Measurements from ENCODE around the gene ENO3.

The ENO3 gene

DNA sequence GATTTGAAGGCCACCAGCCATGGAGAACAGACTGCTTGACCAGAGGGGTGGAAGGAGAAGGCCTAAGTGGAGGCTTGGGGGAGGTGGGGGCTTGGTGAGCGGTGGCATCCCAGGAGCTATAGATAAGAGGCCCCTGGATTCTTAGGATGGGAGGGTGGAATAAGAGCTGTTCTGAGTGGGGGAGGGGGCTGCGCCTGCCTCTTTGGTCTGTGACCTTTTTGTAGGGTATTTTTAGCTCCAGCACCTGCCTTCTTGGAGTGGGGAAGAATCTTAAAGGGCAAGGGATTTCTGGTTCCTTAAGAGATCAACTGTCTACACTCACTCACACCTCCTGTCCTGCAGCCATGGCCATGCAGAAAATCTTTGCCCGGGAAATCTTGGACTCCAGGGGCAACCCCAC lies 567 bp downstream of the ENO3 start:
- DNase-seq, result peak in 1 of 2 experiments; percentile 15

DNA sequence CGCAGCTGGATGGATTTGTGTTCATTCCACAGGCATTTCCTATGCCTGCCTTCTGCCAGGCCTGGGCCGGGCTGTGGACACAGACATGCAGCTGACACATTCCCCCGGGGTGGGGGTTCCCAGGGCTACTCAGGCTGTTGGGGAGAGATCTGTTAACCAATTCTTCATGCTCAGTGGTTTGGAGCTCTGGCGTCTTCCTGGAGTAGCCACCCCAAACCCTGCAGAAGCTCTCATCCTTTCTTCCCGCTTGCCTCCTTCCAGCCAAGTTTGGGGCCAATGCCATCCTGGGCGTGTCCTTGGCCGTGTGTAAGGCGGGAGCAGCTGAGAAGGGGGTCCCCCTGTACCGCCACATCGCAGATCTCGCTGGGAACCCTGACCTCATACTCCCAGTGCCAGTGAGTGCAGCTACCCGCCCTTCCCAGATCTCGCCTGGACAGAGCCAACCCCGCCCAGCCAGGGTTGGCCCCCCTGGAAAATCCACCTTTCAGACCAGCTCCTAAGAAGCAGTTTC lies 2.6 kb downstream of the ENO3 start:
- DNase-seq, result no peak

DNA sequence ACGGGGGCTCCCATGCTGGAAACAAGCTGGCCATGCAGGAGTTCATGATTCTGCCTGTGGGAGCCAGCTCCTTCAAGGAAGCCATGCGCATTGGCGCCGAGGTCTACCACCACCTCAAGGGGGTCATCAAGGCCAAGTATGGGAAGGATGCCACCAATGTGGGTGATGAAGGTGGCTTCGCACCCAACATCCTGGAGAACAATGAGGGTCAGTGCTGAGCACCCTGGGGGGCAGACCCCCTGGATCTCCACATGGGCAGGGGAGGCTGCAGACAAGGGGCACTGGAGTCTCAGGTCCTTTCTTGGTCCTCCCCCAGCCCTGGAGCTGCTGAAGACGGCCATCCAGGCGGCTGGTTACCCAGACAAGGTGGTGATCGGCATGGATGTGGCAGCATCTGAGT lies 4.2 kb downstream of the ENO3 start:
- DNase-seq, result no peak

DNA sequence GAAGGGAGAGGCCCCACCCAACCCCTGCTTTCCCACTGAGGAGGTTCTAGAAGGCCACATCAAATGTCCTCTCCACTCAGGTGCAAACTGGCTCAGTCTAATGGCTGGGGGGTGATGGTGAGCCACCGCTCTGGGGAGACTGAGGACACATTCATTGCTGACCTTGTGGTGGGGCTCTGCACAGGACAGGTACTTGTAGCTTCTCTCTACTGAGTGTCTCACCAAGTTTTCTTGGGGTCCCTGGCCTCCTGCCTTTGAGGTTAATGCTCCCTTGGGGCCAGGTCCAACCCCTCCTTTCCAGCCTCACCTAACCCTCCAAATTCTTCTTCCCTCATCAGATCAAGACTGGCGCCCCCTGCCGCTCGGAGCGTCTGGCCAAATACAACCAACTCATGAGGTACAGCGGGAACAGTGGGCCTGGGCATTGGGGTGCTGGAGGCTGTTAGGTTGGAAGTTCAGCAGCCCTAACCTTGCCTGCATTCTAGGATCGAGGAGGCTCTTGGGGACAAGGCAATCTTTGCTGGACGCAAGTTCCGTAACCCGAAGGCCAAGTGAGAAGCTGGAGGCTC lies 5.7 kb downstream of the ENO3 start:
- peak in 1 of 2 experiments; percentile 16 for DNase-seq

DNA sequence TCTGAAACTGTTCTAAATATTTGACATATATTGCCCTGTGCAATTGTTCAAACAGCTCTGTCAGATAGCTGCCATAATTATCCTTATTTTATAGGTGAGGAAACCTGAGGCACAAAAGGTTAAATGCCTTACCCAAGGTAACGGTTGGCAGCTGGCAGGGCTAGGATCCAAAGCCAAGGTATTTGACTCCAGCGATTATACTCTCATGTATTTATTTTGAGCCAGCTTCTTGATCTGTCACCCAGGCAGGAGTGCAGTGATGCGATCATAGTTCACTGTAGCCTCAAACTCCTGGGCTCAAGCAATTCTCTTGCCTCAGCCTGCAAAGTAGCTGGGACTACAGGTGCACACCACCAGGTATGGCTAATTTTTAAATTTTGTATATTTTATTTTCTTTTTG lies 7.2 kb downstream of the ENO3 start:
- DNase-seq, result no peak

DNA sequence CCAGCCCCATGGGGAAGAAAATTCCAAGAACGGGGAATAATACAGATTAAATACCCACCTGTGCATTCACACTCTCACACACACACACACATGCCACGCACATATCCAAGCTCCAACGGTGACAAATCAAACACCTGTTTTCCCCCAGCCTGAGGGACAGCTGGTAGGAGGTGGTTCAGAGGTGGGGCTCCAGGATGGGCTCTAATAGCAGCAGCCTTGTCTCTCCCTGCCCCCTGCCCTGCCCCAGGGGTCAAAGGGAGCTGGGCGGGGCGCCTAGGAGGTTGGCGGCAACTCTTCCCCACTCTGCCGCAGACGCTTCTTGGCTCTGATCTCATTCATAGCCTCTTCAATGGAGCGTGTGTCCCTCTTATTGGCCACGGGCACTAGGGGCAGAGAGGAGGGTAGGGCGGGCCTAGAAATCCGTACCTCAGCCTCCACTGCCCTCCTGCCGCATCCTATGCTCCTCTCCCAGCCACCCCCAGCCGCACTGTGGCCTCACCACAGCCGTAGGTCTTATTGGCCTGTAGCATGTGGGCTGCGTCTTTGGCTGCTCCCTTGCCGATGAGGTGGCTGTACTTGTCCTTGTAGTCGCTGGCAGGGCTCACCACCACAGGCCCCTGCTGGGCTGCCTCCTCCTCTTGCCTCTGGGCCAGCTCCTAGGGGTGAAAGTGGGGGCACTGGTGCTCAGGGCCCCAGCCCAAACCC lies 8.5 kb downstream of the ENO3 start:
- DNase-seq, result no peak

DNA sequence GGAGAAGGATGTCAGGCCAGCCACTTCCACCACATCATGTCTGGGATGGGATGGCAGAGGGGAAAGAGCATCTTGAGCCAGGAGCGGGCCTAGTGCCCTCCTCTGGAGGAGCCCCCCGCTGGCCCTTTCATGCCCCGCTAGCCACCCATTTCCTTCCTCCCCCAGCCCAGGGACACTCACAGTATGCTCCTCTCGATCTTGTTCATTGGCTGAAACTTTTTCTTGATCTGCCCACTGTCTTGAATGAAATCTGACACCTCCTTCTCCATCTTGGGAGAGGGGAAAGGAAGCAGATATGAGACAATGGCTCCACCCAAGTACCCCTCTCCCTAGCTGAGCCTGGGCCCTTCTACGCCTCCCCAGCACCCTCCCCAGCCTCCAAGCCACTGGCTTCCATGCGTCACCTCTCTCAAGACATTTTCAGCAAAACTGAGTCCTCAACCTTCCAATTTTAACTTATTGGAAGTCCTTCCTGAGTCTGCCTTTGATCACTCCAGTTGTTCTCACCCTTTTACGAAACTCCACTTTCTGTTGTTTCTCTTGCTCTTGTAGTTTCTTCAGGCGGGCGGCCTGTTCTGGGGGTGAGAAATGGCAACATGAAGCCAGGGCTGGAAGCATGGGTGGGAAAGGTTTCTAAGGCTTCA lies 9.5 kb downstream of the ENO3 start:
- no peak for DNase-seq

DNA sequence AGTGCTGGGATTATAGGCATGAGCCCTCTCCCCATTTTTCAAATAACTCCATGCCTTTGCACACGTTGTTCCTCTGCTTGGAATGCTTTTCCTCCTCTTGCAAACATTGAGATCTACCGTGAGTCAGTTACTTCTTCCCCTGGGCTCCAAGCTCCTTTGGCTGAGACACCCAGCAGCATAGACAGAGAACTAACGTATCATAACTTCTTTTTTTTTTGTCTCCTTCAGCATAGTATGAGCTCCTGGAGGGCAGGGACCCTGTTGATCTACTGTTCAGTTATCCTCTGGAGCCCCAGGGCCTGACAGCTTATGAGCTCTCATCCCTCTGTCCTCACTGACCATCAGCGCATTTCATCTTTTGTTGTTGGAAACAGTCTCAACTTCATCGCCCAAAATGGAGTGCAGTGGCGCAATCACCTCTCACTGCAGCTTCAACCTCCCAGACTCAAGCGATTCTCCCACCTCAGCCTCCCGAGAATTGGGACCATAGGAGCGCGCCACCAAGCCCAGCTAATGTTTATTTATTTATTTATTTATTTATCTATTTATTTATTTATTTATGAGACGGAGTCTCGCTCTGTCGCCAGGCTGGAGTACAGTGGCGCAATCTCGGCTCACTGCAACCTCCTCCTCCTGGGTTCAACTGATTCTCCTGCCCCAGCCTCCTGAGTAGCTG lies 14.5 kb downstream of the ENO3 start:
- no peak for DNase-seq

DNA sequence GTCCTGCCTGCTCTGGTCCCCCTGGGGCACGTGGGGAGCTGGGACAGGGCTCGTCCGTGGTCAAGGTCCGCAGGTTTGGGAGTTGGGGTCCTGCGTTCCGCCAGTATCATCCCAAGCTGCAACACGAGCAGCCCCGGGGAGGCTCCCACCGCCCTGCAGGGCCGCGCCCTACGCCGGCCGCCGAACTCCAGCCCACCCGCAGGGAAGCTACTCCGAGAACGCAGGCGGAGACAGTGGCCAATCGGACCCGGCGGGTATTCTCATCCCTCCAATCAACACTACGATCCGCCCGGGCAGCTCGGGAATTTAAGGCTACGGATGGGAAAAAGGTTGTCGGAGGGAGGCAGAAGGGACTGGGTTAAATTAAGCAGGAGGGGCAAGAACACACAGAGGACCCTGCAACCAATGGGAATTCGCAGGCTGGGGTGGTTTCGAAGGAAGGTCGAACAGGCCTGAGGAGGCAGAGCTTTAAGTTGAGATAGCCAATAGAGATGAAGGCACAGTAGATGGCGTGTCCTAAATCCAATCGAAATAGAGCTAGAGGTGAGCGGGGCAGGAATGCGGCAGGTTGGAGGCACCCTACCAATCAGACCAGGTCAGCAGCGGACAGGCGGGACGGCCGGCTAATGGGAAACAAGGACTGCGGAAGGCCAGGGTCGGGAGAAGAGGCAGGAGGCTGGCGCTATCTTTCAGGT lies 16.1 kb downstream of the ENO3 start:
- DNase-seq, result peak; percentile 100

DNA sequence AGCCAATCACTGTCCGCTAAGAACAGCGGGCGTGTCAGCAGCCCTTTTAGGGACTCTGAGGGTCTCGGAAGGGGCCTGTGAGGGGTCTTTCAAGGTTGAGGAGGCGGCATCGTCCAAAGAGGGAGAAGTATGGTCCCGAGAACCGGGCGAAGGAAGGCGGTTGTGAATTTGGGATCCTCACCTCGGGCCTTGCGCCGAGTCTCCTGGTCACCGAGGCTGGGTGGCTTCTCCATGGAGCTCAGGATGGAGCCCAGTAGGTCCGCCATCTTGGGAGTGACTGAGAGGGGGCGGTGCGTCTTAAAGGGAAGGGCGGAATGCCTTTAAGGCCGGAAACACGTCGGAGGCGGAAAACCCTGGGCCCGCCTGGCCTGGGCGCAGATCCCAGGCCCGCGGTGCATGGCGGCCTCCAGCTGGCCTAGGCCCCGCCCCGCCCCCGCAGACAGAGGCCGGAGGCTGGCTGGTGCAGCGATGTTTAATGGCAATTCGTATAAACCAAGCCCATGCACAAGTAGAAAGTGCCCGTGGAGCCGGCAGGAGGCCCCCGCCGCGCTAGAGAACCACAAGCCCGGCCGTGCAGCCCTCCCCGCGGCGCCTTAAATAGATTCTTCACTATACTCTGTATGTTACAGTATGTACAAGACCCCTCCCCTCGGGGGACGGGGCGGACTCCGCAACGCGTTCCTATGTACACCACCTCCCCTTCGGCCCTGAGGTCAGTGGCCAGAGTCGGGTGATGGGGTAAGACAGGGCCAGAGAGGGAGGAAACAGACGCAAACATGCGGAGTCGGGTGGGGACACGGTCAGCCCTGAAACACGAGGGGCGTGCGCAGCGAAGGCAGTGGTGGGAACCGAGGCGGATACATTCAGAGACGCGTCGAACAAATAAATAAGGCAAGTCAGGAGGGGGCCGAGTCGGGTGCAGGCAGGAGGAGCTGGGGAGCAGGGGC lies 16.9 kb downstream of the ENO3 start, which contains the start of gene SPAG7:
Gene SPAG7 (minus strand): TSS at position 279 of the 947 bp plus-strand sequence. CDS start 13 bp downstream, at position 266.
- DNase-seq, result peak; percentile 92 to 95

DNA sequence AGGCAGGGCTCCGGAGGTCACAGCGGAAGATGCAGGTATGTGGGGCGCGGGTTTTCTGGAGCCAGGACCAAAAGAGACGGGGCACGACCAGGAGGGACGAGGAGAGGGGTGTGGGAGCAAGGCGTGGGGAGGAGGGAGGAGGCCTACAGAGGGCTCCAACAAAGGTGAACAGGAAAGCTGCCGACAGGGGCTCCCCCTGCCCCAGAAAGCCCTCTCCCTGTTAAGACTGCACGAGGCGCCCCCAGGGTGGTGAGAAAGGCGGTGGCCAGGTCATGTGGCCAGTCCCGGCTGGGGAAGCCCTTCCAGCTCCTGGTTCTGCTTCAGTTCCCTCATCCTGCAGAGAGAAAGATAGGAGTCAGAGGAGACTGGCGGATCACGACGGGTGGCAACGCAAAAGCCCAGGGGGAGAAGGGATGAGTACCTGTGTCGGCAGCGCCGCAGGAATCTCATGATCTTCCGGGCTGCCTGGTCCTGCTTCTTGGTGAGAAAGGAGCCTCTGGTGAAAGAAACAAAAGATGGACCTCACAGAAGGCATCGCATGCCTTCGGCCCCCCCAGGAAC lies 17.6 kb downstream of the ENO3 start:
- peak in 1 of 2 experiments; percentile 35 for DNase-seq

DNA sequence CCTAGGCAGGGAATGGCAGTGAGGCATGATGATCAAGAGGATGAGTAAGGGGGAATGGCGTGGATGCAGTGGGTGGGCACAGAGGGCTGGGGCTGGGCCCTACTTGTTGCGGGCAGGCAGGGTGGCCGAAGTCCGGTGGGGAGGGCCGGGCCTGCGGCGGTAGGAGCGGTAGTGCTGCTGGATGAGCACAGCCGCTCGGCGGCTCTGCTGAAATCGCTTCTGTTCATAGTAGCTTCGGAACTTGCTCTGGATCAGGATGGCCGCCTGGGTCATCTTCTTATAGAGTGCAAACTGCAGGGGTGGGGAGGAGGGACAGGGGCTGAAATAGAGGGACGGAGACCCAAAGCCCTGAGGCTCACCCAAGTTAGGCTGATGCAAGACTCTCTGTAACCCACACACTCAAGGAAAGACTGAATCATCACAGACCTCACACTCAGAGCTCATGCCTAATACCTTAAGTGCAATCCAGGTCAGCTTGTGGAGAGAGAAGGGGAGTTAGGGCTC lies 18.2 kb downstream of the ENO3 start:
- DNase-seq, result peak in 1 of 2 experiments; percentile 35

DNA sequence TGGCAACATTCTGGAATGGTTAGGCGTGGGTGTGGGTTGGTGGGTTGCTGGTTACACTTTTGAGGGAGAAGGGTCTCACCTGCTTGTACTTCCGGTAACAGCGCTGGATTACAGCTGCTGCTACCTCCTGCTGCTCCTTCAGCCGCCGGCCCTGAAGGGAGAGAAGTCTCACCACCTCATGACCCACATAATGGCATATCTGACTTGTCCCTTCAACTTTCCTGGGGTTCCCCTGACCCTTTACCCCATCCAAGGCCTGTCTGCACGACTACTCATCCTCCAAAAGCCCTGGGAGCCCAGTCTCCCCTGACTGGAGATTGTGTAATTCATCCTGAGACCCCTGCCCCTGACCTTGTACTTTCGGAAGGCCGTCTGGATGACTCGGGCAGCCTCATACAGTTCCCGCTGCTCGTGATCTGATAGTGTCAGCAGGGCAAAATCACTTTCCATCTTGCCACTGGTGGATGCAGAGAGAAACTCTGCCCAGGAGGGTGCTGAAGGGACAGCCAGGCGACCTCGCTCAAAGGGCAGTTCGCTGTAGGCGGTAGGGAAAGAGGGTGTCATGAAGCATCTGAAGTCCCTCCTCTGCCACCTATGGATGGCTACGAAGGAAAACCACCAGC lies 18.7 kb downstream of the ENO3 start:
- DNase-seq, result peak in 1 of 2 experiments; percentile 23

DNA sequence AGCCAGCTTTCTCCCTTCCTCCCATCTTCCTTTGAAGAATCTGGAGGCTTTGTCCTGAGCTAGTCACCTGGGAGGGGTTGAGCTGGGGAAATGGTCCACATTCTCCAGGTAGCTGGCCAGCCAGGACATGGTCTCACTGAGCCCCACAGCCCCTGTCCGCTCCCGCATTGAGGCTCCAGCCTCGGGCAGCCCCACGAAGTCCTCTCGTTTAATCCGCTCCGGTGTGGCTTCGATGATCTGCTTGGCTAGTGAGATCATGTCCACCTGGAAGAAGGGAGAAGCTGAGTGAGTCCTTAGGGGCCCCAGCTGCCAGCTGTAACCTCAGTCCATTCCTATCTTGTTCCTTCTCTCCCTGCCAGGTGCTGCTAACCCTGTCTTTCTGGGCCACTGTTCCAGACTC lies 19.4 kb downstream of the ENO3 start:
- no peak for DNase-seq

DNA sequence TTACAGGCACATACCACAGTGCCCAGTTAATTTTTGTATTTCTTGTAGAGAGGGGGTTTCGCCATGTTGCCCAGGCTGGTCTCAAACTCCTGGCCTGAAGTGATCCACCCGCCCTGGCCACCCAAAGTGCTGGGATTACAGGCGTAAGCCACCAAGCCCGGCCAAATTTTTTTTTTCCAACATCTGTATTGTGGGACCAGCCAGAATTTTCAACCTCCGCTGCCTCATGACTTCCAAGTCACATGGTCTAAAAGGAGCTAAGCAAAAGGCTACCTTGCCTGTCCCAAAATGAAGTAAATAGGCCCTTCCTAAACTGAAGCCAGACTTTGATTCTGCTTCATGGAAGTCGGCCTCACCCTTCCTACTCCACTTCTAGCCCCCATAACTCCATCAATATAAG lies 20.9 kb downstream of the ENO3 start:
- no peak for DNase-seq

DNA sequence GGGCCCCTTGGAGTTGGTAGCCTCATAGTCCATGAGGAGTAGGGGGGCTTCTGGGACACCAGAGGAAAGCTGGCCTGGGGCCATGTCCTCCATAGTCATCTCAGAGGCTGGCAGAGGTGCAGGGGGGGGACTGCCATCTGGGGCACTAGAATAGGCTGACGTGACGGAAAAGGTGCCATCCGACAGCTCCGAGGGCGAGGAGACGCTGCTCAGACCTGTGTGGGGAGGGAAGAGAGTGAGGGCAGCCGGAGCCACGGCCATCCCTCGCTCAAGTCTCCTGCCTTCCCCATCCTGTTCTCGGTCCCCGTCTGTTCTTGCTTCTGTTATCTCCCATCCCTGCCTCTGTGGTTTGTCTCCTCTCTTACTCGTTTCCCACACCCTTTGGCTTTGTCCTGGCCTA lies 21.4 kb downstream of the ENO3 start:
- no peak for DNase-seq

DNA sequence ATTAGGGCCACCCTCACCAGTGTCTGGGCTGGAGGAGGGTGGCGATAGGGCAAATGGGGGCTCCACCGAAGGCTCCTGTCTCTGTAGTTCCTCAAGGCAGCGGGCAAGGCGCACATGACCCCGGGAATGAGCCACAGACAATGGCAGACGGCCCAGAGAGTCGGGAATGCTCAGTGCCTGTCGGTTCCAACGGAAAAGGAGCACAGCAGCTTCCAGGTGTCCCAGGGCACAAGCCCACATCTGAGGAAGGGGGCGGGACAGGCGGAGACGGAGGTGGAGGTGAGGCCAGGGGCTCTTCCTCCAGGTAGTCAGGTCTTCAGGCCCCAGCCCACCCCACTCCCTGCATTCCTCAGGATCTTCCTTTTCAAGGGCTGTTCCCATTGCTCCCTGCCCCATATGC lies 21.8 kb downstream of the ENO3 start:
- DNase-seq, result no peak

DNA sequence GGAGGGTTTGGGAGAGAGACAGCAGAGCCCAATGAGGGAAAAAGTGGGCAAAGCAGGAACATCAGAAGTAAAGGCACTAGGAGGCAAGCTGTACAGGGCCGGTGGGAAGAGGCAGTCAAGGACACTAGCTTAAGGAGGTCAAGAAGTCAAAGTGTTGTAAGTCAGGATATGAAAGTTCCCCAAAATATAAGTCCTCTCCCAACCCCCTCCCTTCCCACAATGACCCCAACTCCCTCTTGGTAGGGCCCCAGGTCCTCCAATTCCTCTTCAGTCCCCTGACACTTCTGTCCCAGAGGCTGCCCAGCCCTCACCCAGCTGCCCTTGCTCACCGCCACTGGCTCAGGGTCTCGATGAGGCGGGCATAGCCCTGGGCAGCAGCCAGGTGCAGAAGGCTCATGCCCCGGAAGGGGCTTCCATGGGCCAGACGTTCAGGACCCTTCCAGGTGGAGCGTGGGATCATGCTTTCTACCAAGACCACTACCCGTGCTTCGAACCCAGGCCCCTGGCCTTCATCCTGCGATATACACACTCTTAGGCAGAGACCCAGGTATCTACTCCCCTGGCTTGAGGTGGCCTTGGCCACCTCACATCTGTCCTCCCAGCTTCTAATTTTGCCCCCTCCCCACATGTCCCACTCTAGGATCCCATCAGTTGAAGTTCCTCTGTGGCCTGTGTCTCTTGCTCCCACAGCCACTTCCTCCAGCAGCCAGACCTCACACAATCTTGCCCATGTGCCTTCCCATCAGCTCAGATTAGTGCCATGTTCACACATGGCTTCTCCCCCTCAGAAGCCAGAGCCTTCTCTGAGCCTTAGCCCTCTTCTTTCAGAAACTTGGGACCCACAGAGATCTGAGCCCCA lies 22.6 kb downstream of the ENO3 start:
- no peak for DNase-seq

DNA sequence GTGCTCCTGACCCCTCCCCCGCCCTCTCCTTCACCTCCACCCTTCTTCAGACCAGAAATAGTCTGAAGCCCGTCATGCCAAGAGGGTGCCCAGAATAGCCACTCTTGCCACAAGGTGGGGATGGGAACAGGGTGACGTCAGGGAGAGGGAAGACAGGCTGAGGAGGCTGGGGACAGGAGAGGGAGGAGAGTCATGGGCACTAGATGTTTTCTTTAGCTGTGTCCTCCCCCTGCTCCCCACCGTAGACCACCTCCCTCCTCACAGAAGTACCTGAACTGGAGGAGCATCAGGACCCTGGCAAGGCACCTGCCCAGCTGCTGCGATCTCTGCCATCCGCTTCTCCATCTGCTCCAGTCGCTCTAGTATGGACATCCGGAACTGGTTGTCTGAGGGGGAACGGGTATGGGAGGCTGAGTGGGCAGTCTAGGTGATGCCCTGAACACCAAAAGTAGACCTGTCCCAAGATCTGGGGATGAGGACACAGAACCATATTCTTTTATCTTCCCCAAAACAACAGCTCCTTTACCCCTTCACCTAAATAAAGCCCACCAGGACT lies 23.3 kb downstream of the ENO3 start:
- no peak for DNase-seq
